Tibial nerve (tissue), 3 donors: Measurements from ENCODE around the gene ABCA9.

Source experiments
- POLR2A ChIP-seq, 2 donors: fragments of 450-650 bp; IDR thresholded peaks; one replicate each; pipeline ENCODE4 v1.6.1; 2017; ENCODE audit warnings: antibody characterized with exemption in 2 of 2, mild to moderate bottlenecking in 2 of 2, moderate library complexity in 2 of 2
- TF ChIP-seq, protein P1 (sequence below), 5 experiments: fragments of 200-600 bp in 3 of 5; fragments of 450-650 bp in 2 of 5; sonication (generic) in 3 of 5; IDR thresholded peaks; one replicate each; pipeline ENCODE4 v1.5.1; 2016 to 2019; ENCODE audit warnings: antibody characterized with exemption in 5 of 5, mild to moderate bottlenecking in 3 of 5, moderate library complexity in 2 of 5

DNA sequence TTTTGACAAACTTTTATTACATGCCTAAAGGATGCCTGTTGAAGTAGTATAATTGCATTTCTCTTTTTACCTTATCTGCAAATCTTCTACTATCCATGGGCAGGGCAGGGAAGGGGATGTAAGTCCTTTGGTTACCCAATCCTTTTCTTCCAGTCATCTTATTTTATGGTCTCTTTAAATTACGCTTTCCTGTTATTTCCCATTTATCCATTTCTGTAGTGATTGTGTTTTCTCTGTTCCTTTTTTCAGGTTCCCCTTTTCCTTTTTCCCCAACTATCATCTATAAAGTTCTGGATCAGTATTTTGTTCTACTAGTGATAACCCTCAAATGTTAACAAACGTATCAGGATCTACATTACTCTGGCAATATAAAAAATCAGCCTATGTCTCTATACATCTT is 3.3 kb upstream of the ABCA9 start:
- TF ChIP-seq, protein P1, sequence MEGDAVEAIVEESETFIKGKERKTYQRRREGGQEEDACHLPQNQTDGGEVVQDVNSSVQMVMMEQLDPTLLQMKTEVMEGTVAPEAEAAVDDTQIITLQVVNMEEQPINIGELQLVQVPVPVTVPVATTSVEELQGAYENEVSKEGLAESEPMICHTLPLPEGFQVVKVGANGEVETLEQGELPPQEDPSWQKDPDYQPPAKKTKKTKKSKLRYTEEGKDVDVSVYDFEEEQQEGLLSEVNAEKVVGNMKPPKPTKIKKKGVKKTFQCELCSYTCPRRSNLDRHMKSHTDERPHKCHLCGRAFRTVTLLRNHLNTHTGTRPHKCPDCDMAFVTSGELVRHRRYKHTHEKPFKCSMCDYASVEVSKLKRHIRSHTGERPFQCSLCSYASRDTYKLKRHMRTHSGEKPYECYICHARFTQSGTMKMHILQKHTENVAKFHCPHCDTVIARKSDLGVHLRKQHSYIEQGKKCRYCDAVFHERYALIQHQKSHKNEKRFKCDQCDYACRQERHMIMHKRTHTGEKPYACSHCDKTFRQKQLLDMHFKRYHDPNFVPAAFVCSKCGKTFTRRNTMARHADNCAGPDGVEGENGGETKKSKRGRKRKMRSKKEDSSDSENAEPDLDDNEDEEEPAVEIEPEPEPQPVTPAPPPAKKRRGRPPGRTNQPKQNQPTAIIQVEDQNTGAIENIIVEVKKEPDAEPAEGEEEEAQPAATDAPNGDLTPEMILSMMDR (IDR thresholded peaks at IDR 0.05) = no peak
- TF ChIP-seq POLR2A (IDR thresholded peaks at IDR 0.05) = no peak
